HG03442 (cell line): ENCODE results near the gene ZNF506.
"Not testable (repeated sequence)": the region's sequence is repeated elsewhere in the genome, so short reads cannot be mapped to it uniquely, and the experiment has no call there.

Source experiments
- ATAC-seq: cut with Tn5 transposase; IDR thresholded peaks from one replicate; pipeline ENCODE4 v1.9.1; 2021; ENCODE audit warnings: mild to moderate bottlenecking, moderate library complexity; ENCODE audit not compliant: unreplicated experiment

Gene ZNF506

DNA sequence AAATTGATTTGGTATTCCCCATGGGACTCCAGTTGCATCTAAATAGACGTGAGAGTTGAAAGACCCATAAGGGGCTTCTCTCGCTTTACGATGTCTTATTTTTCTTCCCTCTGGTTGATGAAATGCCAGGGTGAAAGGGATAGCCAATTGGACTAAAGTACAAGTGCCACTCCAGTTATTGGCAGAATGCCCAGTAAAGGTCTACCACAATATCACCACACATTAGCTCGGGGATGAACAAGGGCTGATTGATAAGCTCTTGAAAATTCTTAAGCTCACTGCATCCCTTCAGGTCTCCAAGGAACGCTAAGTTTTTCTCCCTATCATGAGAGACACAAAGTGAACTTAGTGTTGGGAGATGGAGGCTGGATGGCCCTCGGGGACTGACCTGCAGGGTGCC lies 39.8 kb downstream of the ZNF506 start:
- ATAC-seq, result not testable (repeated sequence)

DNA sequence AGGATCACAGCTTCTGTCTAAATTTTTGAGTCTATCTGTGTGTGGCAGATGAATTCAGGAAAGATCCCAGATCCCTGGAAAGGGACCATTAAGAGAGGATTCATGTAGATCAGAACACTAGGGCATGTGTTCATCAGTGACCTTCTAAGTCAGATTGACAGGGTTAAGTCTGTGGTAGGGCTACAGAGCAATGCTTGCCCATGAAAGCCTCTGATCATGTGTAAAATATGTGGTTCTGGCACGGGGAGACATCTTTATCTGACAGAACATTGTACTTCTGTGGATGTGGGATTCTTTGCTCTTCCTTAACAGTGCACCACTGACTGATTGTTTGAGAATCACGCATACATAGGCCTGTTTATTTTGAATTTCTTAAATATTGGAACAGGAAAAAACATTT lies 42.9 kb downstream of the ZNF506 start:
- ATAC-seq, result no peak

DNA sequence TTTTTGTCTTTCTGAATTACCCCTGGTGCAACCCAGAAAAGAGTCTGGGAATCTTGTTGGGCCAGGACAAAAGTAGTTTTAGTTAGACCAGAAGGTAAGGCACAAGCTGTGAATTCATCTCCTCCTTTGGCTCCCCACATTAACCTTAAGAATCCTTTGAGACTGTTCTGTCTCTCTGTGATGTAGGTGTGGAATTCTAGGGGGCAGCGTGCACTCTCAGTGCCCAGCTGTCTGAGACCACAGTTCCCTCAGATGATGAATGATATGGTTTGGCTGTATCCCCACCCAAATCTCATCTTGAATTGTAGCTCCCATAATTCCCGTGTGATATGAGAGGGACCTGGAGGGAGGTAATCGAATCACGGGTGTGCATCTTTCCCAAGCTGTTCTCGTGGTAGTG lies 43.9 kb downstream of the ZNF506 start:
- no peak for ATAC-seq

DNA sequence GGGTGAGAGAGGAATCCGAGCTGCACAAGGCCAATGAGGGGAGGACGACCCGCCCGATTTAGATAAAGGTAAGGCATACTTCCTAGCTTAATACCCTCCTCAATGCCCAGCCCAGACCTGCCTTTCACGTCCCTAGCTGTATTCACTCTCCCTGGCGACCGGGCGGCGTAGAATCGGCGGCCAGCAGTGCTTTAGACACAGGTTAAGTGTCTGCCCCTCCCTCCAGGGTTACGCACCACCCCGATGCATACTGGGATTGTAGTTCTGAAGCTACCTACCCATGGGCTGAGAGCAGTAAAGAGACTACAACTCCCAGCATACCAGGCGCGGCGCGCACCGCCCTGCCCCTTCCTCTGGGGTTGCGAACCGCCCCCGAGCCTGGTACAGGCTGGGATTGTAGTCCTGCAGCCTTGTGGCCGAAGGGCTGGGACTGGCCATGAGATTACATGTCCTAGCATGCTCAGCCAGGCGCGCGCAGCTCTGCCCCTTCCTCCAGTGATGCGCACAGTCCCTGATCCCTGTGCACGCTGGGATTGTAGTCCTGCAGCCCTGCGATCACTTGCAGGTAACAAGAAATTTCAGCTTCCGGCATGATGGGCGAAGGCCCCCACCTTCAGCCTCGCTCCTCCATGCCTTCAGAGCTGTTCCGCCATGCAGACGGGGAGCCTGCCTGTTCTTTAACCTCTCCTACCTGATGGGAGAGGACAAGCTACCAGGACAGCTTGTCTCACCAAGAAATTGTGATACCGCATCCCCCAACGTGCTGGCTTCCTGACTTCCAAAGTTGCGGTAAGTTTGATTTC lies 45.1 kb downstream of the ZNF506 start:
- ATAC-seq, result peak; percentile 98

DNA sequence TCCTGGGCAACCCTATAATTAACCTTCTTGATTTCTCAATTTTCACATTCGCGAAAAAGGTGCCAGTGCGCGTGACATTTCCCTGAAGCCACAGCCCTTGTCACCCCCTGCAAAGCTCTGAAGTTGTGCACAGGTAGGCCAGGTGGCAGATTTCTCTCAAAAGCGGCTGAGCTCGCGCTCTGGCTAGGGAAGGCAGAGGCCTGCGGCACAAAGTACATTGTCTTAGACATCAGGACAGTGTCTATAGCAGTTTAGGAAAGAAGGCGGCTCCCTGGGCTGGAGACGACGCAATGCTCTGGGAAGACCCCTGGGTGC lies 45.7 kb downstream of the ZNF506 start:
- peak; percentile 12 for ATAC-seq

DNA sequence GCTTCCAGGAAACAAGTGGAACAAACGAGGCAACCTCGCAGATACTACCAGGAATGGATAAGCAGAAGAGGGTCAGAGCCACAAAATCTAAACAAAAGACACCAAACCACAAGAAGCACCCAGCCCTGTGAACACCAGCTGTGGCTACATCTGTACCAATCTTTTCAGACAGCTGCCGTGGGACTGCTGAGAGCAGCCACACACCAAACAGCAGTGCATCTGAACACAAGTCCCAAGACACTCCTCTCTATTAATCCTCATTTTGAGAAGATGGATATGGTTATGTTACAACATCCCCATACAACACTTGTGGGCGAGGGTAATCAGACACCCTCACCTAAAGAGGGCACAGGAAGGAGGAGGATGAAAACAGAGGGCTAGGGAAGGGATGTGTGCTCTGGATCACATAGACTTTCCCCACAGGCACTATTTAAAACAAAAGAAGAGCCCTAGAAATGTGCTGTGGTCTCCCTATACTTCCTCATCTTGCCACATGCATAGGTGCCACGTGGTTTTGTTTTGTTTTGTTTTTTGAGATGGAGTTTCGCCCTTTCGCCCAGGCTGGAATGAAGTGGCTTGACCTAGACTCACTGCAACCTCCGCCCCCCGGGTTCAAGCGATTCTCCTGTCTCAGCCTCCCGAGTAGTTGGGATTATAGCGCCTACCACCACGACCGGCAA lies 47.1 kb downstream of the ZNF506 start:
- no peak for ATAC-seq

DNA sequence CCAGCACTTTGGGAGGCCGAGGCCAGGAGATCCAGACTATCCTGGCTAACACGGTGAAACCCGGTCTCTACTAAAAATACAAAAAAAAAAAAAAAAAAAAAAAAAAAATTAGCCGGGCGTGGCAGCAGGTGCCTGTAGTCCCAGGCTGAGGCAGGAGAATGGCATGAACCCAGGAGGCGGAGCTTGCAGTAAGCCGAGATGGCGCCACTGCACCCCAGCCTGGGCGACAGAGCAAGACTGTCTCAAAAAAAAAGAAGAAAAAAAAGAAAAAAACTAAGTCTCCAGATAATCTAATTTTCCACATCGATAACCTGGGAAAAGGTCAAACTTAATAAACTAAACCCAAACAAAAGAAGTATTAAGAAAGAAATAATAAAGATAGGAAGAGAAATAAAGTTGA lies 49.6 kb downstream of the ZNF506 start:
- not testable (repeated sequence) for ATAC-seq

DNA sequence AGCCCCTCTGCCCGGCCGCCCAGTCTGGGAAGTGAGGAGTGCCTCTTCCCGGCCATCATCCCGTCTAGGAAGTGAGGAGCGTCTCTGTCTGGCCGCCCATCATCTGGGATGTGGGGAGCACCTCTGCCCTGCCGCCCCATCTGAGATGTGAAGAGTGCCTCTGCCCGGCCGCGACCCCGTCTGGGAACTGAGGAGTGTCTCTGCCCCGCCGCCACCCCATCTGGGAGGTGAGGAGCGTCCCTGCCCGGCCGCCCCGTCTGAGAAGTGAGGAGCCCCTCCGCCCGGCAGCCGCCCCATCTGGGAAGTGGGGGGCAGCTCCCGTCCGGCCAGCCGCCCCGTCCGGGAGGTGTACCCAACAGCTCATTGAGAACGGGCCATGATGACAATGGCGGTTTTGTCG lies 51.6 kb downstream of the ZNF506 start:
- not testable (repeated sequence) for ATAC-seq

DNA sequence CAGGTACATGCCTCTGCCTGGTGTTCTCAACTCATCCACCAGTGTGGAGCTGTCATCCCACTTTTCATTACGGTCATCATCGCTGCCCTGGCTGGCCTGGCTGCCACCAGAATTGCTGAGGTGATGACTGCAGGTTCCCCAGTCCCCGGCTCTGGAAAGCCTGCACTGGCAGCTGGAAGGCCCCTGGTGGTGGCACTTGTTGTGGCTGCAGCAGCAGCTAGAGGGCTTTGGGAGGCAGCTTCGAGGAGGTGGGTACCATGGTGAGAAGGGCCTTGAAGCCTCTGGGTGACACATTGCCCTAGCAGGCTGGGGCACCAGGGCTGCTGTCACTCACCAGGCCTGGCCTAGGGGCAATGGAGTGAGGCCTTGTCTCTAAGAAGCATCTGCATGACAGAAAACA lies 63.4 kb downstream of the ZNF506 start:
- ATAC-seq, result no peak

DNA sequence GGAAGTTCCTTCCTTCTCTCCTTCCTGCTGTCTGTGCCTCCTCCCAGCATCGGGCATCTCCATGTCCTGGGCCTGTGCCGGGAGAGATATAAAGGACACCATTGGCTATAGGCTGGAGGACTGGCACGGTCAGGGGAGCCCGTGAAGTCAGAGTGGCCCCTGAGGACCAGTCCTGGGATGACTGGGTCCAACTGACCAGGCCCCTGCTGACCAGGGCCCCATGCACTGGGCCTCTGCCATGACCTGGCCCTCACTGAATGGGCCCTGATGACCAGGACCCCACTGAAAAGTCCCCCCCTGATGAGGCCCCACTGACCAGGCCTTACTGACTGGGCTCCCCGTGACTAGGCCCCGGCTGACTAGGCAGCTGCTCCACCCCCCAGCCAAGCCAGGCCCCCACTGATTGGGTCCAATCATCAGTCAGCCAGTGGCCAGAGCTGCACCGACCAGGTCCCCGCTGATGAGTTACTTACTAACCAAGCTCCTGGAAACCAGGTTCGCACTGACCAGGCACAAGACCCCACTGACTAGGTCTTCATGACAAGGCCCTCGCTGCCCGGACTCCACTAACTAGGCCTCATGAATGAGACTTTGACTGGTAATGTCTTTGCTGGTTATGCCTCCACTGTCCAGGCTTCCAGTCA lies 68.7 kb downstream of the ZNF506 start:
- ATAC-seq, result no peak

DNA sequence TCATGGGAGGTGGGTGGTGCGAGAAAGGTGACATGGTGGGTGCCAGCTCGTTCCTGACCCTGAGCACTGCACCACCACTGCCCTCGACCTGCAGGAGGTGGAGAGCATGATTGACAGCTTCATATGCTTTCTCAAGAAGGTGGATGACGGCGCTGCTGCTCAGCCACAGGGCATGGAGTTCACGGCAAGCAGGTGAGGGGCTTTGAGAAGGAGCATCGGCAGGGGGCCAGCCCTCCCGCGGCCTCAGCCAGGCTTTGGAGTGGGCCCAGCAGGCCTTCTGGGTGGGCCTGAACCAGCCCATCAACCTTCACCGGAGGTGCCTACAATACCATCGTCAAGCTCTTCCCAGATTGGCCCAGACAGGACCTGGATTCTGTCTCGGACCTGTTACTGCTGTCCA lies 69.7 kb downstream of the ZNF506 start:
- ATAC-seq, result no peak

DNA sequence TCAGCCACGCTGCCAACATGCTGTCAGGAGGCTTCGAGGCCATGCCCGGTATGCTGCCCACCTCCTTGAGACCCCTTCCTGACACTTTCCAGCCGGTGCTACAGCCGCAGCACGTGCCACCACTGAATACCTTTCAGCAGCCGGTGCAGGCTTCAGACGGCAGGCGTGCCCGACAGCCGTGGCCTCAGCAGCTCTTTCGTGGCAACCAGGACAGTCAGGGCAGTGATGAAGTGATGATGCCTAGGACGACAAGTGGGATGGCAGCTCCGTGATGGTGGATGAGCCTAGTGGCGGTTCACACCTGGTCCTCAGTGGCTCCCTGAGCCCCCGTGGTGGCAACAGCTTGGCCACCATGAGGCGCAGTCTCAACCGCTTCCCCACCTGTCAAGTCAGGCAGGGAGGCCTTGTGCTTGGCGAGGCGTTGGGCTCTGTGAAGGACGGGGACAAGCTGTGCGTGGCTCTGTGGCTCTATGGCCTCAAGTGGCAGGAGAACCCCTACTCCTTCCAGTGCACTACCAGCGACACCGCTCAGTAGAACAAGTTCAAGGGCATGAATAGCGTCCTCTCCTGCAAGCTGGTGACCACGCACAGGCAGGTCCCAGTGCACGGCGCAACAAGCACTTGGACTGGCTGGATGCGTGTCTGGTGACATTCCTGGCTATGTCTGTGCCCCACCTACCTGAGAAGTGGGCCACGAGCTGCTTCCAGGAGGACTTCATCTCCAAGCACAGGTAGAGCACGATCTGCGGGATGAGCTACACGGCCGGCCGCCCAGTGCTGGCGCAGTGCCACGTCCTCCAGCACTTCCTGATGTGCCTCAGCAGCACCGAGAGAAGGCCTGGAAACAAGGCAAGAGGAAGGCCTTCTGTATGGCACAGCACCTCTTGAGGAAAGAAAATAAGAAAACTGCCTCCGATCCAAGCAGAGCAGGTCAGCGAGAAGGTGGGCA lies 70.4 kb downstream of the ZNF506 start:
- ATAC-seq, result no peak

DNA sequence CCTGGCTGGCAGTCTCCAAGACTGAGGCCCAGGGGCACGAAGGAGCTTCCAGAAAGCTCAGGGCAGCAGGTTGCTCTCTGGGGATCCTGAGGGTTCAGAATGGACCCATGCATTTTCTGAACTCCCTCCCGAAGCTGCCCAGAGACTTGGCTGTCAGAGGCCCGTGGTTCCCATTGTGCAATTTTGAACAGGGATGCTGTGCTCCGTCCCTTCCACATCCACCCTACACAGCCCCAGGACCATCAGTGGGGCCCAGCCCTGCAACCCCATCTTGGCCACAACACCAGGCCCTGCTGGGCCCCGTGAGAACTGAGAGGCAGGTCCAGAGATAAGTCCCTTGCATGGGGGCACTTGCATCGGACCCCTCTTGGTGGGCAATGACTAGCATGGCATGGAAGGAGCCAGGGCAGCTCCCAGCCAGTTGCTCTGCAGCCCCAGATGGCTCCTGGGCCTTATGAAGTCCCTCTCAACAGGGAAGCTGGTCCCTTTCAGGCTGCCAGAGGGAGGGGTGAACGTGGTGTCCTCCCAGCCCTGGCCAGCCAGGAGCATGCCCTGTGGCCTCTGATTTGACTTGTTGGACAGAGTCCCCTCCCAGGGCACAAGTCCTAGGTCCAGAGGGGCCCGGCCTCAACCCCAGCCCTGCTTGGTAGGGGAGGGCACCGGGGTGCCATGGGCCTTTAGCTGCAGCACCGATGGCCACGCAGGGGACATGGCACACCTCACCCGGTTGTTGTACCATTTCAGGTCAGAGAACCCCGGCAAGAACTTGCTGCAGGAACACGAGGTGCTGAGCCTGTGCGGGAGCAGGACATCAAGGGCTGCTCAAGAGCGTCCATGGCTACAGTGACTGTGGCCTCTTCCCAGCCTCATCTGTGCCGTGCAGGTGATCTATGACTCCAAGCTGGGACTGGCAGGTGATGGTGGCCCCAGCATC lies 71.4 kb downstream of the ZNF506 start:
- ATAC-seq, result no peak

DNA sequence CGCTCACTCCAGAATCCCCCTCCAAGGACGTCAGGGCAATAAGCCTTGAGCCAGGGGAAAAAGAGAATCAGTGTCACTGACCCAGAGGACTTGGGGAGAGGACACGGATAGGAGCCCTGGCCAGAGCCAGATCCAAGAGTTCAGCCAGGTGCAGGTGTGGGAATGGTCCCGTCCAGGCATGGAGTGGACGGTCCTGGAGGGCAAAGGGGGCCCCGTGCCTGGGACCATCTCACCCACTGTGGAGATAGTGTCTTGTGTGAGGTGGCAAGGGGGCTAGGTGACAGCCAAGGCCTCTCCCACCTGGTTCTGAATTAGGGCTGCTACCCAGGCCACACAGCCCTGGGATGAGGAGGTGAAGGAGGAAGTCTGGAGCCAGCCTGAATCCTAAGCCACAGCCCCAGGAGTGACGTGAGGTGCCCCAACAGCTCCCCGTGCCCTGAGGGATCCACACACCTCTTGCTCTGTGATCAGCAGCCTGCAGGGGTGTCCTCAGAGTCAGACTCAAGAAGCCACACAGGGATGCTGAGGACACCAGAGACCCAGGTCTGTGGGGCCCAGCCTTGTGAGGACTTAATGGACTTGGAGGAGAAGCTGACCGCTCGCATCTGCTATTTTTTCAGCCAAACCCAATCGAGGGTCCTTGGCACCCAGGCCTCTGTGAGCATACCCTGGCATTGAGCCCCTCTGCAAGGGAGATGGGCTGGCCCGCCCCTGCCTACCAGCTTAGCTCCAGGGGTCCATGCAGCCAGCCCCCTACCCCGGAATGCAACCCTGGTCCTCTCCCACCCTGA lies 72.2 kb downstream of the ZNF506 start:
- ATAC-seq, result no peak

DNA sequence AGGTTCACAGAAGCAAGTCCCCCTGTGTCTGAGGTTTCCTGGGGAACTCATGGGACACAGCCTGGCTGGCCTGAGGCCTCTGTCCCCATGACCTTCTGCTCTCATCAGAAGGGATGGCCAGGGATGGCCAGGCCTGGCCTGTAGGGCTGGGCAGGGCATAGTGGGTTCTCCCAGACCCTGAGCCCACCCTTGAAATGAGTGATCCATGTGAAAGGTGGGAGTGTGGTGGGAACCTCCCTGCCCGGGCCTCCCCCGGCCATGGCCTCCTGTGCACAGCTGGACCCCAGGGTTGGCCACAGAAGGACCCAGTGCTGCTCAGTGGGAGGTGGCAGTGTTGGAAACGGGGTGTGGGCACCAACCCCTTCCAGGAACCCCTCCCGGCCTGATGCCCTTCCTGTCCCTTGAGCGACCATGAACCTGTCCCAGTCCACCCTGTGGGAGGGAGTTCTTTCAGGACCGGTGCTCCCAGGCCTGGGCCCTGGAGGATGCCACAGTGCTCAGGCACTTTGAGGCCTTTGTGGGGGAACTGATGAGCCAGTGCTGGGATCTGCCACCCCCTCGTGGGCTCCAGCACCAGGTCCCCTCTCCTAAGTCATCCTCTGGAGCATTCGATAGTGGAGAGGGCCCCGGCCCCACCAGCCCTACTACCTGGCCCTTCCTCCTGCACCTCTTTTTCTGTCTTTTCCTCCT lies 73.2 kb downstream of the ZNF506 start:
- no peak for ATAC-seq

DNA sequence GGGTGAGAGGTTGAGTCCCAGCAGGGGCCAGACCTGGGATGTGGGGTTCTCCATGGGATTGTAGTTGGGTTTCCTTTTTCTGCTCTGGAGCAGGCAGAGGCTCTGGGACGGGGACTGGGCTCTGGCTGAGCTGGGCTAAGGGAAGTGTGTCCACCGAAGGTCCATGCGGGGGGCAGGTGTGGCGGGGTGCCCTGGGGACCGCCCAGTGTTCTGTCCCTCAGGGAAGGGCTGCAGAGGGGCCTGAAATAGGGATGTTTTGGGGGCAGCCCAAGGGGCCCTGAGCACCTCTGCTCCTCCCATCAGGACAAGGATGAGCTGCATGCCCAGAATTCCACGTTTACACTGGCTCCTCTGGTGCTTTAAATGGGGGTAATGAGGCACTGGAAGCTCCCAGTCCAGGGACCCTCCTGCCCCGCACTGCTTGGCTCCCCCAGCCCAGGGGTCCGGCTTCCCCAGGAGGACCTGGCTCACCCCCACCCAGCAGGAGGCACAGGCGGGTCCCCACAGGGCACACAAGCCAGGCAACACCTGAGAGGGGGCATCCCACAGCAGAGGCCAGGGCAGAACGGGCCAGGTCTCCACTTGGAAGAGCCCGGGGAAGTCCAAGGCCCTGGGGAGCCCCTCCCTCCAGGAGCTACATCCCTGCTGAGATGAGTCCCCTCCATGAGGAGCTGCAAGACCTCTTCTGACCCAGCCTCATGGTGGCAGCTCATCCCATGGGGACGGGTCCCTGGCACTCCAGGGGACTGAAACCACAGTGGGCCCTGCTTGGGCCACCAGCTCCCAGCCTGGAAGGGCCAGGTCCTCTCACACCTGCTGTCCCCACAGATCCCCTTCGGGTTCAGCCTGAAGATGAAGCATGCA lies 74.0 kb downstream of the ZNF506 start:
- ATAC-seq, result no peak

DNA sequence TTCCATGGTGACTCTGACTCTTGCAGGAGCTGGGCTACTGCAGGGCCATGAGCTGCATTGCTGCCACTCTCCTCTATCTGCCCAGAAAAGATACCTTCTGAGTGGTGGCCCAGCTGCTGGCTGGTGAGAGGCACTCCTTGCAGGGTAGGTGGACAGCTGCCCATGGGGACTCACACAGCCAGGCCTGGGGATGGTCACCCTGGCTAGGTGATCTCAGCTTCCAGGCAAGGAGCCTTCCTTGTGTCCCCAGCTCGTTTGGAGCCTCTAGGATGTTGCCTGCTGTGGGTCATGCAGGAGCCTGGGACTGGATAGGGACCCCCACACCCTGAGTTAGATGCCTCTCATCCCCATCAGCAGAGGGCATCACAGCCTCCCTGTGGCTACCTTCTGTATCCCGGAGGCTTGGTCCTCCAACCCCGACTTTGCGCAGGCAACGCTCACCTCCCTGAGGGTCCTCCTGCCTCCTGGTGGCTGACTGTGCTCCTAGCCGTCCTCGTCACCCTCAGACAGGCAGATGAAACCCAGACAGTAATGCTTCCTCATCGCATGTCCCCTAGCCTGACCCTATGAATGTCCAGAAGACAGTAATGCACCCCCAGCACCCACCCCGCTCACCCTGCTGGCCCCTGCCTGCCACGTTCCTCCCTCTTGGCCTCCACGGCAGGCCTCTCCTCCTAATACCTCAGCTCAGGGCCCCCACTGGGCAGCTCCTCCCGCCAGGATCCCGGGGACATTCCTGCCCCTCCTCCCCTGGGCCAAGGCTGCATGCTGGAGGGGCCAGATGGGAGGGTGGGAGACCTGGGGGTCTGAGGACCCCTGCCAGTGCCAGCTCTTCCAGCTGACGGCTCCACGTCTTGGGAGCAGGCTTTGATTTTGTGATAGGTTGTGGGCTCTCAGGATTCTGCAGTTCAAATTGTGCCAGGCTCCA lies 75.0 kb downstream of the ZNF506 start:
- no peak for ATAC-seq
